Hematopoietic multipotent progenitor cell treated with erythropoietin and hydrocortisone succinate and interleukin-3 and kit ligand, for 15 days (in vitro differentiated cells): ENCODE data around the gene ZPLD1.

ENCODE experiments used
- DNase-seq: peaks from one replicate; pipeline ENCODE4 v3.0.0-alpha.2; 2015; ENCODE audit warnings: low spot score

The ZPLD1 gene

DNA sequence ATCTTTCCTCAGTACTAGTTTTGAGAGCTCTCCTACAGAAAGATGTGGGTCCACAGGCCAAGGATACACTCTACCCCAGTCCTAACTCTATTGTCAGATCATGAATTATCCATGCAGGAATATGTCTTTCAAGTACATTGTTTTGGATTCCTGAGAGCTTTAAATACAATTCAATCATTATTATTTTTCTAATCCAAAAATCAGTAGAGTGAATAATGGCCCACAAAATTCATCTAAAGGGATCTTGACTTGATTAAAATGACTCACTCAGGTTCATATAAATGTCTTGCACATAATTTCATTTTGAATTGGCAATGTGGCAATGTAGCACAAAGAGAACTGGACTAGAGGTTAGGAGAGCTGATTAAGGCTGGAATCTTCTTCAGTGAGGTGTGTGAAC is 93.9 kb downstream of the ZPLD1 start:
- DNase-seq, result no peak
